RWPE1 (cell line): Measurements from ENCODE around the gene FCRLB.

Source experiments
- CTCF ChIA-PET: fragments of 350-600 bp; sonication (Branson Sonifier 250); formaldehyde crosslinking; extraction: SDS; loops from one replicate; lab custom pipeline; 2021; lab: Yijun Ruan, JAX
- POLR2A ChIA-PET: fragments of 400-600 bp; formaldehyde crosslinking; extraction: SDS; loops from one replicate; lab custom pipeline; 2020; ENCODE audit warnings: antibody characterized with exemption; ENCODE audit not compliant: low non-redundant PET; lab: Yijun Ruan, JAX
- DNase-seq: peaks from one replicate; pipeline ENCODE4 v3.0.0; 2012; ENCODE audit warnings: low spot score
- H3K27ac ChIP-seq: fragments of 450-650 bp; 2 replicates; pipeline ENCODE4 v1.5.1; 2017
- CTCF ChIP-seq: fragments of 450-650 bp; conservative IDR thresholded peaks from 2 replicates; pipeline ENCODE4 v1.5.1; 2017; ENCODE audit warnings: low read depth, mild to moderate bottlenecking

Gene FCRLB

GRCh38 chr1:161731241-161731640 lies 9.9 kb downstream of the FCRLB start:
- POLR2A ChIA-PET: no interaction called here
- TF ChIP-seq CTCF: no peak
- H3K27ac ChIP-seq: no peak overlapping the region
- CTCF ChIA-PET: no interaction called here
- DNase-seq: no peak

GRCh38 chr1:161731981-161732718 lies 10.8 kb downstream of the FCRLB start:
- no peak overlapping the region for H3K27ac ChIP-seq
- ChIA-PET POLR2A (no interaction called here), CTCF (no interaction called here)
- no peak for DNase-seq
- no peak for TF ChIP-seq CTCF

- ChIA-PET POLR2A (no interaction called here), CTCF (interaction anchor here (0.8 kb wide), 1 partner anchor 86 kb away, joined by 3 read pairs; no protein-coding TSS in a partner anchor)
- no peak overlapping the region for H3K27ac ChIP-seq
- no peak for TF ChIP-seq CTCF
- DNase-seq: peak; percentile 68
Observed at GRCh38 chr1:161733526-161733925, 12.2 kb downstream of the FCRLB start.

- no peak overlapping the region for H3K27ac ChIP-seq
- DNase-seq: no peak
- ChIA-PET CTCF (no interaction called here), POLR2A (no interaction called here)
- TF ChIP-seq CTCF: no peak
Observed at GRCh38 chr1:161735837-161736236, 14.5 kb downstream of the FCRLB start.

GRCh38 chr1:161736335-161736969 lies 15.1 kb downstream of the FCRLB start:
- ChIA-PET CTCF (interaction anchor here (1.4 kb wide), 1 partner anchor 89 kb away, joined by 5 read pairs; no protein-coding TSS in a partner anchor), POLR2A (no interaction called here)
- H3K27ac ChIP-seq: no peak overlapping the region
- no peak for TF ChIP-seq CTCF
- DNase-seq: peak; percentile 36

GRCh38 chr1:161737625-161738024 lies 16.3 kb downstream of the FCRLB start:
- TF ChIP-seq CTCF: no peak
- H3K27ac ChIP-seq: no peak overlapping the region
- POLR2A ChIA-PET: no interaction called here
- CTCF ChIA-PET: interaction anchor here (1.1 to 1.4 kb wide), 2 partner anchors 11 to 90 kb away, joined by 5 to 7 read pairs; no protein-coding TSS in a partner anchor
- no peak for DNase-seq
